DLD1 (cell line): ENCODE results near the gene KIAA0232.
"Not testable (repeated sequence)": the region's sequence is repeated elsewhere in the genome, so short reads cannot be mapped to it uniquely, and the experiment has no call there.

ENCODE experiments used
- in situ Hi-C: cut with HindIII; loops from 2 replicates; pipeline ENCODE4 v1.10.0; 2017; ENCODE audit warnings: low sequenced_read_pairs

Gene KIAA0232

GRCh38 chr4:6753891-6754290 lies 28.6 kb upstream of the KIAA0232 start:
- in situ Hi-C loops = no loop called here

- in situ Hi-C loops = no loop called here
Measured at GRCh38 chr4:6754481-6755087, 27.9 kb upstream of the KIAA0232 start.

GRCh38 chr4:6755088-6755753 lies 27.3 kb upstream of the KIAA0232 start:
- in situ Hi-C loops = no loop called here

GRCh38 chr4:6756345-6756744 lies 26.2 kb upstream of the KIAA0232 start:
- in situ Hi-C loops = not testable (repeated sequence)

GRCh38 chr4:6758728-6759127 lies 23.8 kb upstream of the KIAA0232 start:
- in situ Hi-C loops = no loop called here

GRCh38 chr4:6760865-6761264 lies 21.7 kb upstream of the KIAA0232 start:
- in situ Hi-C loops = loop anchor here (10.0 kb wide), 1 partner anchor 86 kb away; a partner anchor contains a TSS

GRCh38 chr4:6761649-6762615 lies 20.6 kb upstream of the KIAA0232 start:
- in situ Hi-C loops = loop anchor here (10.0 kb wide), 1 partner anchor 87 kb away; a partner anchor contains a TSS

GRCh38 chr4:6763330-6763851 lies 19.1 kb upstream of the KIAA0232 start:
- in situ Hi-C loops = loop anchor here (10.0 kb wide), 1 partner anchor 89 kb away; a partner anchor contains a TSS

GRCh38 chr4:6764976-6765620 lies 17.4 kb upstream of the KIAA0232 start:
- in situ Hi-C loops = loop anchor here (5.0 to 10.0 kb wide), 2 partner anchors 90 to 107 kb away; a partner anchor contains a TSS

GRCh38 chr4:6765703-6766102 lies 16.8 kb upstream of the KIAA0232 start:
- in situ Hi-C loops = loop anchor here (5.0 to 10.0 kb wide), 2 partner anchors 91 to 107 kb away; a partner anchor contains a TSS

GRCh38 chr4:6767386-6767747 lies 15.2 kb upstream of the KIAA0232 start:
- in situ Hi-C loops = loop anchor here (5.0 to 10.0 kb wide), 2 partner anchors 93 to 105 kb away; a partner anchor contains a TSS

- in situ Hi-C loops = loop anchor here (5.0 to 10.0 kb wide), 2 partner anchors 93 to 104 kb away; a partner anchor contains a TSS
Measured at GRCh38 chr4:6767748-6768538, 14.6 kb upstream of the KIAA0232 start.

- in situ Hi-C loops = loop anchor here (5.0 to 10.0 kb wide), 2 partner anchors 94 to 104 kb away; a partner anchor contains a TSS
Measured at GRCh38 chr4:6768539-6768905, 14.0 kb upstream of the KIAA0232 start.

- in situ Hi-C loops = loop anchor here (5.0 to 10.0 kb wide), 2 partner anchors 95 to 103 kb away; a partner anchor contains a TSS
Measured at GRCh38 chr4:6769233-6769988, 13.1 kb upstream of the KIAA0232 start.

- in situ Hi-C loops = loop anchor here (5.0 to 10.0 kb wide), 2 partner anchors 95 to 102 kb away; a partner anchor contains a TSS
Measured at GRCh38 chr4:6769989-6770420, 12.5 kb upstream of the KIAA0232 start.

GRCh38 chr4:6770581-6771228 lies 11.8 kb upstream of the KIAA0232 start:
- in situ Hi-C loops = no loop called here

- in situ Hi-C loops = no loop called here
Measured at GRCh38 chr4:6771229-6771671, 11.3 kb upstream of the KIAA0232 start.
